ENCODE data around the gene PLXNA2. TPM values are rescaled to one million over a fixed set of nuclear protein-coding genes. Genes with fewer than 3 reads are reported as not detected.

PLXNA2 gene
- total and polyA plus RNA-seq, 5 donors from 2014 or later, result 0.02 to 0.62 (median 0.16) TPM; not detected in 2

GRCh38 chr1:208251911-208252835 lies 8.0 kb upstream of the PLXNA2 start:
- Mint-ChIP-seq H3K4me3 (no peak overlapping the region), H3K27me3 (peaks cover 15% of the 10 kb centered on the region)
- H3K4me3 ChIP-seq (ENCODE audit: low read depth, low read length), result no peak overlapping the region

GRCh38 chr1:208251015-208251414 lies 6.8 kb upstream of the PLXNA2 start:
- H3K9me3 Mint-ChIP-seq, result no peaks in the 10 kb centered on the region
- no peak overlapping the region for H3K27ac Mint-ChIP-seq
- peaks cover 22% of the 10 kb centered on the region for H3K27me3 Mint-ChIP-seq
- H3K27me3 ChIP-seq (ENCODE audit: control insufficient read depth, insufficient read depth, low read length), result no peaks in the 10 kb centered on the region
- H3K36me3 Mint-ChIP-seq, result no peaks in the 10 kb centered on the region
- H3K4me1 Mint-ChIP-seq, result peaks cover 0 to 4% (median 0%) of the 10 kb centered on the region in 4 donors
- DNase-seq (no peak), ATAC-seq (ENCODE audit: low read depth in 2 of 2) (no peak)
- no peak overlapping the region for H3K27ac ChIP-seq (ENCODE audit: insufficient read depth, low read length, poor library complexity, severe bottlenecking)
- H3K4me1 ChIP-seq (ENCODE audit: control insufficient read depth, insufficient read depth, low read length, poor library complexity, severe bottlenecking), result no peaks in the 10 kb centered on the region
- H3K36me3 ChIP-seq (ENCODE audit: control insufficient read depth, insufficient read depth, low read length), result no peaks in the 10 kb centered on the region
- no peak overlapping the region for H3K4me3 Mint-ChIP-seq
- no peaks in the 10 kb centered on the region for H3K9me3 ChIP-seq (ENCODE audit: control insufficient read depth in 2 of 2, low read length in 2 of 2)
- no peak overlapping the region for H3K4me3 ChIP-seq (ENCODE audit: low read depth, low read length)

More at GRCh38 chr1:208251911-208252835, 8.0 kb upstream of the PLXNA2 start:
- H3K27ac Mint-ChIP-seq, result no peak overlapping the region
- H3K9me3 Mint-ChIP-seq, result no peaks in the 10 kb centered on the region
- Histone ChIP-seq H3K27me3 (ENCODE audit: control insufficient read depth, insufficient read depth, low read length) (no peaks in the 10 kb centered on the region), H3K36me3 (ENCODE audit: control insufficient read depth, insufficient read depth, low read length) (no peaks in the 10 kb centered on the region), H3K9me3 (ENCODE audit: control insufficient read depth in 2 of 2, low read length in 2 of 2) (no peaks in the 10 kb centered on the region), H3K27ac (ENCODE audit: insufficient read depth, low read length, poor library complexity, severe bottlenecking) (no peak overlapping the region), H3K4me1 (ENCODE audit: control insufficient read depth, insufficient read depth, low read length, poor library complexity, severe bottlenecking) (no peaks in the 10 kb centered on the region)
- H3K4me1 Mint-ChIP-seq, result peaks cover 0 to 4% (median 0%) of the 10 kb centered on the region in 4 donors
- H3K36me3 Mint-ChIP-seq, result no peaks in the 10 kb centered on the region
- DNase-seq (no peak), ATAC-seq (ENCODE audit: low read depth in 2 of 2) (no peak)

- Mint-ChIP-seq H3K27me3 (peaks cover 23% of the 10 kb centered on the region), H3K36me3 (no peaks in the 10 kb centered on the region), H3K9me3 (no peaks in the 10 kb centered on the region), H3K4me1 (peaks cover 0 to 4% (median 0%) of the 10 kb centered on the region in 4 donors), H3K4me3 (no peak overlapping the region), H3K27ac (no peak overlapping the region)
- Histone ChIP-seq H3K4me3 (ENCODE audit: low read depth, low read length) (no peak overlapping the region), H3K27me3 (ENCODE audit: control insufficient read depth, insufficient read depth, low read length) (no peaks in the 10 kb centered on the region), H3K27ac (ENCODE audit: insufficient read depth, low read length, poor library complexity, severe bottlenecking) (no peak overlapping the region), H3K9me3 (ENCODE audit: control insufficient read depth in 2 of 2, low read length in 2 of 2) (no peaks in the 10 kb centered on the region), H3K36me3 (ENCODE audit: control insufficient read depth, insufficient read depth, low read length) (no peaks in the 10 kb centered on the region), H3K4me1 (ENCODE audit: control insufficient read depth, insufficient read depth, low read length, poor library complexity, severe bottlenecking) (no peaks in the 10 kb centered on the region)
- ATAC-seq (ENCODE audit: low read depth in 2 of 2) (no peak), DNase-seq (no peak)
These were observed 6.4 kb upstream of the PLXNA2 start for GRCh38 chr1:208250613-208251012.

GRCh38 chr1:208248991-208249696 lies 5.0 kb upstream of the PLXNA2 start:
- no peak overlapping the region for H3K27ac ChIP-seq (ENCODE audit: insufficient read depth, low read length, poor library complexity, severe bottlenecking)
- Mint-ChIP-seq H3K4me3 (no peak overlapping the region), H3K27ac (no peak overlapping the region), H3K4me1 (peaks cover 5 to 11% (median 8%) of the 10 kb centered on the region in 4 donors), H3K9me3 (no peaks in the 10 kb centered on the region), H3K36me3 (no peaks in the 10 kb centered on the region), H3K27me3 (peaks cover 27% of the 10 kb centered on the region)
- no peaks in the 10 kb centered on the region for H3K9me3 ChIP-seq (ENCODE audit: control insufficient read depth in 2 of 2, low read length in 2 of 2)
- ATAC-seq (ENCODE audit: low read depth in 2 of 2) (no peak), DNase-seq (no peak)
- no peak overlapping the region for H3K4me3 ChIP-seq (ENCODE audit: low read depth, low read length)
- peaks cover 12% of the 10 kb centered on the region for H3K4me1 ChIP-seq (ENCODE audit: control insufficient read depth, insufficient read depth, low read length, poor library complexity, severe bottlenecking)
- no peaks in the 10 kb centered on the region for H3K27me3 ChIP-seq (ENCODE audit: control insufficient read depth, insufficient read depth, low read length)
- no peaks in the 10 kb centered on the region for H3K36me3 ChIP-seq (ENCODE audit: control insufficient read depth, insufficient read depth, low read length)

GRCh38 chr1:208248307-208248801 lies 4.2 kb upstream of the PLXNA2 start:
- no peaks in the 10 kb centered on the region for H3K36me3 Mint-ChIP-seq

GRCh38 chr1:208247696-208248095 lies 3.5 kb upstream of the PLXNA2 start:
- Histone ChIP-seq H3K27ac (ENCODE audit: insufficient read depth, low read length, poor library complexity, severe bottlenecking) (no peak overlapping the region), H3K4me3 (ENCODE audit: low read depth, low read length) (no peak overlapping the region), H3K9me3 (ENCODE audit: control insufficient read depth in 2 of 2, low read length in 2 of 2) (no peaks in the 10 kb centered on the region), H3K27me3 (ENCODE audit: control insufficient read depth, insufficient read depth, low read length) (peaks cover 2% of the 10 kb centered on the region), H3K4me1 (ENCODE audit: control insufficient read depth, insufficient read depth, low read length, poor library complexity, severe bottlenecking) (peaks cover 24% of the 10 kb centered on the region), H3K36me3 (ENCODE audit: control insufficient read depth, insufficient read depth, low read length) (no peaks in the 10 kb centered on the region)
- peaks cover 26% of the 10 kb centered on the region for H3K27me3 Mint-ChIP-seq
- H3K4me1 Mint-ChIP-seq, result peaks cover 5 to 14% (median 6%) of the 10 kb centered on the region in 4 donors
- no peak for ATAC-seq (ENCODE audit: low read depth in 2 of 2)
- peak overlapping the region in 1 of 3 donors; percentile 14 for H3K27ac Mint-ChIP-seq
- H3K9me3 Mint-ChIP-seq, result no peaks in the 10 kb centered on the region
- no peak overlapping the region for H3K4me3 Mint-ChIP-seq
- DNase-seq, result no peak
- no peaks in the 10 kb centered on the region for H3K36me3 Mint-ChIP-seq

More at GRCh38 chr1:208248307-208248801, 4.2 kb upstream of the PLXNA2 start:
- no peak overlapping the region for H3K27ac Mint-ChIP-seq
- ATAC-seq (ENCODE audit: low read depth in 2 of 2), result no peak
- Histone ChIP-seq H3K4me1 (ENCODE audit: control insufficient read depth, insufficient read depth, low read length, poor library complexity, severe bottlenecking) (peaks cover 20% of the 10 kb centered on the region), H3K9me3 (ENCODE audit: control insufficient read depth in 2 of 2, low read length in 2 of 2) (no peaks in the 10 kb centered on the region), H3K27ac (ENCODE audit: insufficient read depth, low read length, poor library complexity, severe bottlenecking) (no peak overlapping the region), H3K36me3 (ENCODE audit: control insufficient read depth, insufficient read depth, low read length) (no peaks in the 10 kb centered on the region), H3K4me3 (ENCODE audit: low read depth, low read length) (no peak overlapping the region), H3K27me3 (ENCODE audit: control insufficient read depth, insufficient read depth, low read length) (no peaks in the 10 kb centered on the region)
- no peak for DNase-seq
- H3K4me1 Mint-ChIP-seq, result peaks cover 5 to 11% (median 8%) of the 10 kb centered on the region in 4 donors
- no peak overlapping the region for H3K4me3 Mint-ChIP-seq
- H3K9me3 Mint-ChIP-seq, result no peaks in the 10 kb centered on the region
- H3K27me3 Mint-ChIP-seq, result peaks cover 24% of the 10 kb centered on the region

- Histone ChIP-seq H3K9me3 (ENCODE audit: control insufficient read depth in 2 of 2, low read length in 2 of 2) (no peaks in the 10 kb centered on the region), H3K27me3 (ENCODE audit: control insufficient read depth, insufficient read depth, low read length) (peaks cover 15% of the 10 kb centered on the region), H3K4me3 (ENCODE audit: low read depth, low read length) (peak overlapping the region; percentile 77), H3K4me1 (ENCODE audit: control insufficient read depth, insufficient read depth, low read length, poor library complexity, severe bottlenecking) (peaks cover 25% of the 10 kb centered on the region), H3K36me3 (ENCODE audit: control insufficient read depth, insufficient read depth, low read length) (no peaks in the 10 kb centered on the region), H3K27ac (ENCODE audit: insufficient read depth, low read length, poor library complexity, severe bottlenecking) (no peak overlapping the region)
- Mint-ChIP-seq H3K9me3 (no peaks in the 10 kb centered on the region), H3K4me1 (peaks cover 5 to 21% (median 6%) of the 10 kb centered on the region in 4 donors), H3K4me3 (peak overlapping the region; percentile 80 to 89 (median 85)), H3K27me3 (peaks cover 45% of the 10 kb centered on the region), H3K27ac (peak overlapping the region; percentile 1 to 21 (median 11)), H3K36me3 (no peaks in the 10 kb centered on the region)
- DNase-seq (peak; percentile 52 to 85 (median 65)), ATAC-seq (ENCODE audit: low read depth in 2 of 2) (peak; percentile 69 to 75)
These were observed 1.1 kb upstream of the PLXNA2 start for GRCh38 chr1:208245185-208245705.

Measured in CD4-positive, CD25-positive, alpha-beta regulatory T cell (primary cell).